Small intestine (tissue), 7 donors: Measurements from ENCODE around the gene NMUR2. TPM values are rescaled to one million over a fixed set of nuclear protein-coding genes. Genes with fewer than 3 reads are reported as not detected.

Experiments
- DNase-seq, 2 donors: peaks; one replicate each; pipeline versions ENCODE4 v3.0.0 to v3.0.0-alpha.2; 2013
- FAIRE-seq: peaks from 2 replicates; lab custom pipeline; 2012; peaks lifted over from hg19 to GRCh38; lab: Jason Lieb, UNC
- H3K27ac ChIP-seq, 3 donors: one replicate each; pipeline ENCODE4 v1.5.1; 2013; ENCODE audit warnings: low read length in 2 of 3, mild to moderate bottlenecking in 2 of 3, control low read depth in 1 of 3, inconsistent platforms in 1 of 3, low read depth in 1 of 3, moderate library complexity in 1 of 3
- H3K27me3 ChIP-seq, 3 donors: one replicate each; pipeline ENCODE4 v1.6.1; 2013; ENCODE audit warnings: low read length in 3 of 3, inconsistent platforms in 1 of 3; ENCODE audit not compliant: control insufficient read depth in 3 of 3, insufficient read depth in 3 of 3
- H3K36me3 ChIP-seq, 3 donors: one replicate each; pipeline ENCODE4 v1.6.1; 2013; ENCODE audit warnings: low read length in 3 of 3, inconsistent platforms in 1 of 3, low read depth in 1 of 3, mild to moderate bottlenecking in 1 of 3, moderate library complexity in 1 of 3; ENCODE audit not compliant: control insufficient read depth in 3 of 3, insufficient read depth in 2 of 3
- H3K4me1 ChIP-seq, 3 donors: one replicate each; pipeline ENCODE4 v1.6.1; 2013; ENCODE audit warnings: low read length in 2 of 3, inconsistent platforms in 1 of 3, low read depth in 1 of 3, mild to moderate bottlenecking in 1 of 3, moderate library complexity in 1 of 3; ENCODE audit not compliant: control insufficient read depth in 3 of 3, insufficient read depth in 2 of 3
- H3K4me3 ChIP-seq, 3 donors: one replicate each; pipeline ENCODE4 v1.5.1; 2013; ENCODE audit warnings: low read length in 3 of 3, control low read depth in 1 of 3, inconsistent platforms in 1 of 3, low read depth in 1 of 3, mild to moderate bottlenecking in 1 of 3, moderate library complexity in 1 of 3
- H3K9me3 ChIP-seq, 2 donors: one replicate each; pipeline ENCODE4 v1.6.1; 2013; ENCODE audit warnings: low read depth in 1 of 2, low read length in 1 of 2; ENCODE audit not compliant: control insufficient read depth in 2 of 2, insufficient read depth in 1 of 2
- WGBS, 3 donors: extraction: QIAGEN DNeasy Blood & Tissue Kit; methylation state at CpG; one replicate each; pipeline ENCODE4 v1.1.7; 2013; 5-methylcytosine and 5-hydroxymethylcytosine counted together
- polyA plus RNA-seq, 4 donors: library from polyadenylated mRNA; stranded (reverse) in 3 of 4; unstranded in 1 of 4; fragments of 200-250 nt in 3 of 4; fragments of 120-200 nt in 1 of 4; gene quantifications; one replicate each; pipeline versions ENCODE4 v1.2.1 to v1.2.3, GENCODE V29; 2013
- donor health status: healthy with polysubstance abuse.
- donor health status: control.
- donor health status: control.
- donor health status: Bipolar disorder and iron deficiency.
- donor health status: healthy.

Gene NMUR2
- polyA plus RNA-seq, 4 donors = 0.40 to 0.86 TPM; not detected in 2

DNA sequence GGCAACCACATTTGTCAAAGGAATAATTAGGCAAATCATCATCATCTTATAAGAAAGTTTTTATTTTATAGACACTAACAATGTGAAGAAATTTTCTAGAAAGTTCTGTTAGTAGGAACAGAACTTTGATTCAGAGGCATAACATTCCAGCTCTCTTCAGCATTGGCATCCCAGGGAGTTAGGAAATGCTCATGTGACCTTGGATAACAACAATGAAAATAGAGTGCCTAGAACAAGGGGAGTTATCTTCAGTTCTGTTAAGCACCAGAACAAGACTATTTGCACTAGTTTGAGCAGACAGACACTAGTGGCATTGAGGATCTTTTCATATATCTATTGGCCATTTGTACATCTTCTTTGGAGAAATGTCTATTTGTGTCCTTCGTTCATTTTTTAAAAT, 7.0 kb upstream of the NMUR2 start:
- no peak for FAIRE-seq

GRCh38 chr5:152406082-152406481, 1.0 kb upstream of the NMUR2 start:
- no peaks in the 10 kb centered on the region for H3K36me3 ChIP-seq
- no peak overlapping the region for H3K27ac ChIP-seq
- FAIRE-seq = no peak
- 84 to 88% (median 86%) methylated on average over 1 of the region's 1 CpG for whole genome bisulfite sequencing, 3 donors
- no peaks in the 10 kb centered on the region for H3K27me3 ChIP-seq
- DNase-seq = no peak
- H3K4me3 ChIP-seq = no peak overlapping the region
- H3K4me1 ChIP-seq = no peaks in the 10 kb centered on the region
- H3K9me3 ChIP-seq = no peaks in the 10 kb centered on the region

More for the DNA sequence above, 7.0 kb upstream of the NMUR2 start:
- no peak overlapping the region for H3K4me3 ChIP-seq
- H3K4me1 ChIP-seq = no peaks in the 10 kb centered on the region
- no peaks in the 10 kb centered on the region for H3K9me3 ChIP-seq
- no peaks in the 10 kb centered on the region for H3K36me3 ChIP-seq
- no peak for DNase-seq
- no peak overlapping the region for H3K27ac ChIP-seq
- WGBS, 3 donors = 80 to 88% (median 81%) methylated on average over 1 of the region's 1 CpG
- H3K27me3 ChIP-seq = no peaks in the 10 kb centered on the region

- FAIRE-seq = no peak
- 92 to 96% (median 94%) methylated on average over 23 of the region's 23 CpGs for WGBS, 3 donors
These were observed 585 bp downstream of the NMUR2 start for GRCh38 chr5:152404494-152404893.

GRCh38 chr5:152403046-152403445, 2.0 kb downstream of the NMUR2 start:
- FAIRE-seq = no peak
- Histone ChIP-seq H3K36me3 (no peaks in the 10 kb centered on the region), H3K4me3 (no peak overlapping the region), H3K27me3 (no peaks in the 10 kb centered on the region), H3K4me1 (no peaks in the 10 kb centered on the region), H3K27ac (no peak overlapping the region), H3K9me3 (no peaks in the 10 kb centered on the region)
- WGBS, 3 donors = 61 to 64% (median 61%) methylated on average over 2 of the region's 2 CpGs
- DNase-seq = no peak

More at GRCh38 chr5:152404494-152404893, 585 bp downstream of the NMUR2 start:
- Histone ChIP-seq H3K4me3 (no peak overlapping the region), H3K9me3 (no peaks in the 10 kb centered on the region), H3K27ac (no peak overlapping the region), H3K36me3 (no peaks in the 10 kb centered on the region), H3K27me3 (no peaks in the 10 kb centered on the region), H3K4me1 (no peaks in the 10 kb centered on the region)
- no peak for DNase-seq

DNA sequence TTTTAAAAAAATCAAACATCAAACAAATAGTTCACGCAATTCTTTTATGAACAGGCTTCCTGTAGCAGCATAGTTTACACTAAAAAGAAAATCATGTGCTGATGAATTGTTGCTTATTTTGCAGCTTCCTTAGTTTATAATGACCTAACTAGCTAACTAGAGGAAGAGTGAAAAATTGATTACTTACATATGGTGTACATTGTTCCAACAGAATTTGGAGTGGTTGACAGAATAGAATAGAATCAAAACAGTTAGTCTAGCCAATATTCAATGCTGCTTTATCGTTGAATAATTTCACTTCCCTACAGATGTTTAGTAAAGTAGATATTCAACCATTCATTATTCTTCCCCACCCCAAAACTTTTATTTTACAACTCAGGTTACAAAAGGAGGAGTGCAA, 4.2 kb downstream of the NMUR2 start:
- DNase-seq = no peak
- H3K4me3 ChIP-seq = no peak overlapping the region
- H3K27ac ChIP-seq = no peak overlapping the region
- H3K9me3 ChIP-seq = no peaks in the 10 kb centered on the region
- H3K27me3 ChIP-seq = no peaks in the 10 kb centered on the region
- H3K4me1 ChIP-seq = no peaks in the 10 kb centered on the region
- WGBS, 3 donors = 50 to 74% (median 73%) methylated on average over 2 of the region's 2 CpGs
- no peak for FAIRE-seq
- no peaks in the 10 kb centered on the region for H3K36me3 ChIP-seq

- Histone ChIP-seq H3K4me1 (no peaks in the 10 kb centered on the region), H3K27ac (no peak overlapping the region), H3K9me3 (no peaks in the 10 kb centered on the region), H3K4me3 (no peak overlapping the region), H3K27me3 (no peaks in the 10 kb centered on the region), H3K36me3 (no peaks in the 10 kb centered on the region)
- DNase-seq = no peak
- WGBS, 3 donors = 75 to 89% (median 84%) methylated on average over 1 of the region's 1 CpG
- FAIRE-seq = no peak
These were observed 7.5 kb downstream of the NMUR2 start for GRCh38 chr5:152397581-152397980.

DNA sequence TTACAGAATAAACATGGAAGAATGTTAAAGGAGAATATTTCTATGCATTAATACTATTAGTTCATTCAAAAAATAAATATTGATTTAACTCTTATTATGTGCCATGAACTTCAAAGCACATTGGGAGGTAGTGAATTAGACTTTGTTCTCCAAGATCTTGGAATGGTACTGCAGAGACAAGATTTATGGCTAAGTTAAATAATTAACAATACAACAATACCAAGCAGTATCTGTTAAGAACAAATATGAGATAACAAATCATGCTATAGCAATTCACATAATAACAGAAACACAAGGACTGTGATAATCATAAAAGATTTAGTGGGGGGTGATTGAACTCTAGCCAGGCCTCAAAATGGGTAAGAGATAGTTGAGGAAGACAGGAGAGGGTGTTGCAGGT, 11.6 kb downstream of the NMUR2 start:
- FAIRE-seq = peak; percentile 76
- H3K4me1 ChIP-seq = no peaks in the 10 kb centered on the region

DNA sequence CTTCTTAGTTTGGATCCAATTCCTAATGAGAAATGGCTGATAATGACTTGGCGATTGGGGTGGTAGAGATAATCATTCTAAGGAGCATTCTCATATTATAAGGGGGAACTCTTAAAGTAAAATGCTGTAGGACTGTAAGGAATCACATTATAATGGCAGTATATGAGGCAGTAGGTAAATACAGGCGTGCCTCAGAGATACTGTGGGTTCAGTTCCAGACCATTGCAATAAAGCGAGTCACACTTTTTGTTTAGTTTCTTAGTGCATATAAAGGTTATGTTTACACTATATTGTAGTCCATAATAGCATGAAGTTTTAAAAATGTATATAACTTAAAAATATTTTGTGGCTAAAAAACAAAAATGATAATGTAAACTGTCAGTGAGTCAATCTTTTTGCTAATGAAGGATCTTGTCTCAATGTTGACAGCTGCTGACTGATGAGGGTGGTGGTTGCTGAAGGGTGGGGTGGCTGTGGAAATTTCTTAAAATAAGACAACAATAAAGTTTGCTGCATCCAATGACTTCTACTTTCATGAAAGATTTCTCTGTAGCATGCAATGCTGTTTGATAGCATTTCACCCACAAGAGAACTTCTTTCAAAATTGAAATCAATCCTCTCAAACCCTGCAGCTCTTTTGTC, 15.8 kb downstream of the NMUR2 start:
- DNase-seq (no peak), FAIRE-seq (no peak)
- 50 to 69% (median 56%) methylated on average over 3 of the region's 3 CpGs for WGBS, 3 donors
- Histone ChIP-seq H3K27ac (no peak overlapping the region), H3K36me3 (no peaks in the 10 kb centered on the region), H3K9me3 (peaks cover 0 to 6% of the 10 kb centered on the region in 2 donors), H3K4me1 (no peaks in the 10 kb centered on the region), H3K4me3 (no peak overlapping the region), H3K27me3 (no peaks in the 10 kb centered on the region)

More for the DNA sequence above, 11.6 kb downstream of the NMUR2 start:
- Histone ChIP-seq H3K4me3 (no peak overlapping the region), H3K36me3 (no peaks in the 10 kb centered on the region), H3K9me3 (peaks cover 0 to 6% of the 10 kb centered on the region in 2 donors), H3K27me3 (no peaks in the 10 kb centered on the region), H3K27ac (no peak overlapping the region)
- DNase-seq = peak; percentile 54 to 70

DNA sequence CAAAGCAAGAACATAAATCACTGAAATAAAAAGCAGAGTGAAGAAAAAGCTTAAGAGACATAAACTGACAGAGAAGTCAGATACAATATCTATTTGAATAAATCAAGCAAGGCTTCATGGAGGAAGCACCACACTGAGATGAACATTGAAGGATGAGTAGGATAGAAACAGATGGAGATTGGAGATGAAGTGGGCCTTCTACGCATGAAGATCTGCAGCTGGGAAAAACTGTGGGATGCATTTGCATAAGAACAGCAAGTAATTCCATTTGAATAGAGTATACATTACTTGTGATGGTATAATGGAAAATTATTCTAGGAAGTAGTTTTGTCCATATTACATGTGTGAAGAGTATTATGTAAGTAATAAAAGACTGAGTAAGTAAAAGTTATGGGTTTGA, 16.5 kb downstream of the NMUR2 start:
- WGBS, 3 donors = 58 to 89% (median 68%) methylated on average over 1 of the region's 1 CpG
- Histone ChIP-seq H3K27ac (no peak overlapping the region), H3K36me3 (no peaks in the 10 kb centered on the region), H3K4me1 (no peaks in the 10 kb centered on the region), H3K9me3 (peaks cover 0 to 6% of the 10 kb centered on the region in 2 donors), H3K4me3 (no peak overlapping the region), H3K27me3 (no peaks in the 10 kb centered on the region)
- no peak for DNase-seq
- FAIRE-seq = no peak
